Calu3 (cell line): ENCODE results near the gene OR2K2. TPM values are rescaled to one million over a fixed set of nuclear protein-coding genes. Genes with fewer than 3 reads are reported as not detected.
"Not testable (repeated sequence)": the region's sequence is repeated elsewhere in the genome, so short reads cannot be mapped to it uniquely, and the experiment has no call there.

ENCODE experiments used
- BruUV-seq: library from RNA; stranded (reverse); fragments of 400-500 nt; replicated peaks from 2 replicates; lab custom pipeline; 2021; lab: Mats Ljungman, UMichigan
- CTCF ChIA-PET: fragments of 300-600 bp; sonication (Branson Sonifier 250); formaldehyde crosslinking; loops from one replicate; lab custom pipeline; 2022; ENCODE audit warnings: antibody characterized with exemption; lab: Charles Lee
- DNase-seq: peaks from one replicate; pipeline ENCODE4 v3.0.0; 2022
- H3K27ac Mint-ChIP-seq: one replicate; pipeline ENCODE4 v1.8.0; 2022; ENCODE audit warnings: mixed read lengths; ENCODE audit not compliant: unreplicated experiment
- H3K27me3 Mint-ChIP-seq: one replicate; pipeline ENCODE4 v1.8.0; 2022; ENCODE audit warnings: mixed read lengths; ENCODE audit not compliant: unreplicated experiment
- H3K36me3 Mint-ChIP-seq: one replicate; pipeline ENCODE4 v1.8.0; 2022; ENCODE audit warnings: mild to moderate bottlenecking, moderate library complexity, mixed read lengths; ENCODE audit not compliant: insufficient read depth, unreplicated experiment
- H3K4me1 Mint-ChIP-seq: one replicate; pipeline ENCODE4 v1.8.0; 2022; ENCODE audit warnings: mild to moderate bottlenecking, low read depth, mixed read lengths; ENCODE audit not compliant: unreplicated experiment
- H3K4me3 Mint-ChIP-seq: one replicate; pipeline ENCODE4 v1.8.0; 2022; ENCODE audit warnings: mild to moderate bottlenecking, low read depth, moderate library complexity, mixed read lengths; ENCODE audit not compliant: unreplicated experiment
- H3K9me3 Mint-ChIP-seq: one replicate; pipeline ENCODE4 v1.8.0; 2022; ENCODE audit warnings: low read depth, mixed read lengths; ENCODE audit not compliant: unreplicated experiment
- CTCF ChIP-seq: fragments of 200-600 bp; IDR thresholded peaks from one replicate; pipeline ENCODE4 v1.8.0; 2022; ENCODE audit warnings: antibody characterized with exemption; ENCODE audit not compliant: unreplicated experiment
- intact Hi-C: fragments of 100-400 bp; cut with micrococcal nuclease; formaldehyde crosslinking; loops from one replicate; pipeline ENCODE4 v1.10.0; 2022; ENCODE audit not compliant: unreplicated experiment
- total RNA-seq: library from RNA; stranded (reverse); gene quantifications from 2 replicates; pipeline ENCODE4 v1.2.3, GENCODE V29; 2022

OR2K2 gene
- total RNA-seq, 1 experiment from 2014 or later = not detected

GRCh38 chr9:111300140-111300735 lies 29.8 kb downstream of the OR2K2 start:
- intact Hi-C loops = no loop called here
- no peak for TF ChIP-seq CTCF
- no peak overlapping the region for H3K27ac Mint-ChIP-seq
- no peaks in the 10 kb centered on the region for H3K27me3 Mint-ChIP-seq
- DNase-seq = no peak
- no peak overlapping the region for H3K4me3 Mint-ChIP-seq
- CTCF ChIA-PET = no interaction called here
- peaks cover 3% of the 10 kb centered on the region for H3K9me3 Mint-ChIP-seq
- H3K4me1 Mint-ChIP-seq = no peaks in the 10 kb centered on the region
- no peaks in the 10 kb centered on the region for H3K36me3 Mint-ChIP-seq
- BruUV-seq = no TSS peak

DNA sequence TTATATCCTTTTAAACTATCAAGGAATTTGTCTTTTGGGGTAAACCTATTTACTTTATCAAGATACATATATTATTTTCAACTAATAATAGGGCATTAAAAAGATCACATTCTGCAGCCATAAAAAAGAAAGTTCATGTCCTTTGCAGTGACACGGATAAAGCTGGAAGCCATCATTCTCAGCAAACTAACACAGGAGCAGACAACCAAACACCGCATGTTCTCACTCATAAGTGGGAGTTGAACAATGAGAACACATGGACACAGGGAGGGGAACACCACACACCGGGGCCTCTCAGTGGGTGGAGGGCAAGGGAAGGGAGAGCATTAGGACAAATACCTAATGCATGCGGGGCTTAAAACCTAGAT lies 30.4 kb downstream of the OR2K2 start:
- H3K4me3 Mint-ChIP-seq, H3K9me3 Mint-ChIP-seq, H3K4me1 Mint-ChIP-seq, DNase-seq, CTCF ChIA-PET, H3K27ac Mint-ChIP-seq, H3K36me3 Mint-ChIP-seq, H3K27me3 Mint-ChIP-seq, BruUV-seq: not testable (repeated sequence)
- intact Hi-C loops = loop anchor here (1.0 to 10.0 kb wide), 4 partner anchors 261 to 661 kb away; partner anchors contain the start of gene LPAR1

- Mint-ChIP-seq H3K27ac (no peak overlapping the region), H3K27me3 (no peaks in the 10 kb centered on the region)
- peak; percentile 46 for TF ChIP-seq CTCF
Measured at GRCh38 chr9:111298731-111299598, 31.1 kb downstream of the OR2K2 start.

GRCh38 chr9:111298111-111298510 lies 31.9 kb downstream of the OR2K2 start:
- Mint-ChIP-seq H3K27me3 (no peaks in the 10 kb centered on the region), H3K36me3 (no peaks in the 10 kb centered on the region), H3K9me3 (peaks cover 3% of the 10 kb centered on the region), H3K27ac (no peak overlapping the region), H3K4me1 (no peaks in the 10 kb centered on the region), H3K4me3 (no peak overlapping the region)
- no peak for TF ChIP-seq CTCF
- no peak for DNase-seq
- CTCF ChIA-PET = no interaction called here
- intact Hi-C loops = loop anchor here (2.0 to 10.0 kb wide), 3 partner anchors 259 to 453 kb away; partner anchors contain the start of gene LPAR1
- BruUV-seq = no TSS peak

More at GRCh38 chr9:111298731-111299598, 31.1 kb downstream of the OR2K2 start:
- DNase-seq = peak; percentile 21
- H3K4me3 Mint-ChIP-seq = no peak overlapping the region
- H3K36me3 Mint-ChIP-seq = no peaks in the 10 kb centered on the region
- BruUV-seq = no TSS peak
- H3K9me3 Mint-ChIP-seq = peaks cover 3% of the 10 kb centered on the region
- H3K4me1 Mint-ChIP-seq = no peaks in the 10 kb centered on the region
- intact Hi-C loops = loop anchor here (1.0 to 10.0 kb wide), 4 partner anchors 260 to 661 kb away; partner anchors contain the start of gene LPAR1
- CTCF ChIA-PET = no interaction called here
